MCF 10A (cell line): ENCODE measurements around the gene PTF1A. TPM values are rescaled to one million over a fixed set of nuclear protein-coding genes. Genes with fewer than 3 reads are reported as not detected.

ENCODE experiments used
- Bru-seq: library from RNA; stranded (reverse); fragments of 400-500 nt; gene quantifications from one replicate; lab custom pipeline; 2021; lab: Mats Ljungman, UMichigan
- BruChase-seq, 2 experiments: library from RNA; stranded (reverse); fragments of 400-500 nt; gene quantifications; one replicate each; lab custom pipeline; 2021; lab: Mats Ljungman, UMichigan
- BruUV-seq: library from RNA; stranded (reverse); fragments of 400-500 nt; replicated peaks from 2 replicates; lab custom pipeline; 2021; lab: Mats Ljungman, UMichigan
- CTCF ChIA-PET: fragments of 300-600 bp; sonication (Branson Sonifier 250); formaldehyde crosslinking; extraction: SDS; loops from one replicate; lab custom pipeline; 2021; ENCODE audit warnings: antibody characterized with exemption, inconsistent platforms; lab: Yijun Ruan, JAX
- POLR2A ChIA-PET: fragments of 300-600, 350-650 bp; sonication (Branson Sonifier 250); formaldehyde crosslinking; extraction: SDS; loops from one replicate; lab custom pipeline; 2020; ENCODE audit warnings: antibody characterized with exemption, inconsistent platforms; lab: Yijun Ruan, JAX
- DNase-seq: peaks from one replicate; pipeline ENCODE4 v3.0.0-alpha.2; 2018; ENCODE audit not compliant: unreplicated experiment
- H3K27ac Mint-ChIP-seq: one replicate; pipeline ENCODE4 v1.8.0; 2022; ENCODE audit warnings: mild to moderate bottlenecking, low read depth, mixed read lengths; ENCODE audit not compliant: unreplicated experiment
- H3K27me3 Mint-ChIP-seq: one replicate; pipeline ENCODE4 v1.8.0; 2022; ENCODE audit warnings: mixed read lengths; ENCODE audit not compliant: insufficient read depth, unreplicated experiment
- H3K36me3 Mint-ChIP-seq: one replicate; pipeline ENCODE4 v1.8.0; 2022; ENCODE audit warnings: mild to moderate bottlenecking, moderate library complexity, mixed read lengths; ENCODE audit not compliant: insufficient read depth, unreplicated experiment
- H3K4me1 Mint-ChIP-seq: one replicate; pipeline ENCODE4 v1.8.0; 2022; ENCODE audit warnings: mixed read lengths; ENCODE audit not compliant: insufficient read depth, unreplicated experiment
- H3K4me3 Mint-ChIP-seq: one replicate; pipeline ENCODE4 v1.8.0; 2022; ENCODE audit warnings: mild to moderate bottlenecking, moderate library complexity, mixed read lengths; ENCODE audit not compliant: unreplicated experiment
- H3K9me3 Mint-ChIP-seq: one replicate; pipeline ENCODE4 v1.8.0; 2022; ENCODE audit warnings: mixed read lengths; ENCODE audit not compliant: unreplicated experiment
- CTCF ChIP-seq: fragments of 200-600 bp; IDR thresholded peaks from one replicate; pipeline ENCODE4 v1.8.0; 2022; ENCODE audit warnings: antibody characterized with exemption, mild to moderate bottlenecking; ENCODE audit not compliant: unreplicated experiment
- intact Hi-C: fragments of 100-400 bp; cut with micrococcal nuclease; formaldehyde crosslinking; loops from 2 replicates; pipeline ENCODE4 v1.14.1; 2022
- long read RNA-seq: library from polyadenylated mRNA; stranded (forward); transcript quantifications from one replicate; pipeline ENCODE4 v2.0.0, GENCODE V29; 2022
- total RNA-seq: library from RNA; stranded (reverse); gene quantifications from 2 replicates; pipeline ENCODE4 v1.2.3, GENCODE V29; 2022

Gene PTF1A
- total RNA-seq (not detected in 2 replicates), Bru-seq, nascent RNA (not detected), BruChase-seq, experiment 1, labeled RNA remaining after a 6-hour chase (not detected), BruChase-seq, experiment 2, labeled RNA remaining after a 2-hour chase (not detected)
- long read RNA-seq, result 0 reads

GRCh38 chr10:23191764-23192711 is at the start of gene PTF1A:
TSS of gene PTF1A (plus strand) at chr10:23192312. CDS start at chr10:23192531, 219 bp downstream.
- Mint-ChIP-seq H3K9me3 (no peaks in the 10 kb centered on the region), H3K27ac (no peak within 1 kb of the TSS), H3K27me3 (peaks cover 34% of the 10 kb centered on the region), H3K4me1 (no peaks in the 10 kb centered on the region), H3K36me3 (no peaks in the 10 kb centered on the region), H3K4me3 (no peak within 1 kb of the TSS)
- TF ChIP-seq CTCF, result no peak
- BruUV-seq, result no TSS peak
- ChIA-PET POLR2A (no interaction called here), CTCF (no interaction called here)
- intact Hi-C loops, result no loop called here
- DNase-seq, result no peak

GRCh38 chr10:23146258-23146657 is 45.9 kb upstream of the PTF1A start:
- no TSS peak for BruUV-seq
- ChIA-PET CTCF (interaction anchor here (0.6 to 1.5 kb wide), 3 partner anchors 9 to 413 kb away, joined by 3 to 10 read pairs (median 4); no protein-coding TSS in a partner anchor), POLR2A (no interaction called here)
- Mint-ChIP-seq H3K4me1 (no peaks in the 10 kb centered on the region), H3K27ac (no peak overlapping the region), H3K27me3 (no peaks in the 10 kb centered on the region), H3K4me3 (no peak overlapping the region), H3K36me3 (no peaks in the 10 kb centered on the region), H3K9me3 (no peaks in the 10 kb centered on the region)
- DNase-seq, result no peak
- intact Hi-C loops, result no loop called here
- no peak for TF ChIP-seq CTCF

GRCh38 chr10:23147035-23147434 is 45.1 kb upstream of the PTF1A start:
- H3K27me3 Mint-ChIP-seq, result no peaks in the 10 kb centered on the region
- TF ChIP-seq CTCF, result no peak
- no peaks in the 10 kb centered on the region for H3K9me3 Mint-ChIP-seq
- CTCF ChIA-PET, result interaction anchor here (0.6 to 1.5 kb wide), 4 partner anchors 9 to 555 kb away, joined by 3 to 10 read pairs (median 4); no protein-coding TSS in a partner anchor
- no TSS peak for BruUV-seq
- POLR2A ChIA-PET, result no interaction called here
- DNase-seq, result no peak
- no peak overlapping the region for H3K27ac Mint-ChIP-seq
- intact Hi-C loops, result no loop called here
- no peaks in the 10 kb centered on the region for H3K36me3 Mint-ChIP-seq
- H3K4me3 Mint-ChIP-seq, result no peak overlapping the region
- no peaks in the 10 kb centered on the region for H3K4me1 Mint-ChIP-seq

GRCh38 chr10:23148214-23148613 is 43.9 kb upstream of the PTF1A start:
- no peaks in the 10 kb centered on the region for H3K36me3 Mint-ChIP-seq
- H3K4me3 Mint-ChIP-seq, result no peak overlapping the region
- H3K4me1 Mint-ChIP-seq, result no peaks in the 10 kb centered on the region
- H3K27ac Mint-ChIP-seq, result no peak overlapping the region
- H3K27me3 Mint-ChIP-seq, result no peaks in the 10 kb centered on the region
- CTCF ChIA-PET, result interaction anchor here (0.6 kb wide), 1 partner anchor 48 kb away, joined by 3 read pairs; no protein-coding TSS in a partner anchor
- no TSS peak for BruUV-seq
- DNase-seq, result no peak
- TF ChIP-seq CTCF, result no peak
- no peaks in the 10 kb centered on the region for H3K9me3 Mint-ChIP-seq
- POLR2A ChIA-PET, result no interaction called here
- intact Hi-C loops, result no loop called here
